Thyroid gland (tissue), 4 donors: ENCODE results near the gene AFAP1L2. TPM values are rescaled to one million over a fixed set of nuclear protein-coding genes. Genes with fewer than 3 reads are reported as not detected.

Experiments
- DNase-seq, 2 donors: peaks; one replicate each; pipeline ENCODE4 v3.0.0-alpha.2; 2019
- H3K27ac ChIP-seq, 3 donors: fragments of 200-600 bp; sonication (generic); 1 replicate in 2 of 3; 2 replicates in 1 of 3; pipeline ENCODE4 v1.5.1; 2016 to 2019; ENCODE audit warnings: mild to moderate bottlenecking in 1 of 3, moderate library complexity in 1 of 3
- H3K27me3 ChIP-seq: fragments of 200-600 bp; sonication (generic); one replicate; pipeline ENCODE4 v1.5.1; 2019
- H3K36me3 ChIP-seq, 2 donors: fragments of 200-600 bp; sonication (generic); one replicate each; pipeline ENCODE4 v1.5.1; 2016 to 2019
- H3K4me1 ChIP-seq, 2 donors: fragments of 200-600 bp; sonication (generic); one replicate each; pipeline ENCODE4 v1.5.1; 2017 to 2019
- H3K4me3 ChIP-seq, 3 donors: fragments of 200-600 bp; sonication (generic); replicated peaks in 1 of 3; 1 replicate in 2 of 3; 2 replicates in 1 of 3; pipeline ENCODE4 v1.5.1; 2016; ENCODE audit warnings: mild to moderate bottlenecking in 1 of 3
- H3K9me3 ChIP-seq: fragments of 200-600 bp; sonication (generic); one replicate; pipeline ENCODE4 v1.5.1; 2017
- POLR2A ChIP-seq, 2 donors: fragments of 450-650 bp; IDR thresholded peaks; one replicate each; pipeline ENCODE4 v1.6.1; 2017; ENCODE audit warnings: antibody characterized with exemption in 2 of 2, mild to moderate bottlenecking in 2 of 2, moderate library complexity in 1 of 2
- WGBS, 2 donors: methylation state at CpG; one replicate each; pipeline ENCODE4 v1.1.5; 2017; 5-methylcytosine and 5-hydroxymethylcytosine counted together
- intact Hi-C: fragments of 100-400 bp; cut with DNase I; formaldehyde crosslinking; loops from one replicate; pipeline ENCODE4 v1.15.1; 2023
- total RNA-seq, 4 donors: library from RNA; depleted of rRNA; stranded (reverse); fragments of >200 nt; gene quantifications; one replicate each; pipeline ENCODE4 v1.2.3, GENCODE V29; 2016
- TF ChIP-seq, protein P1 (sequence below), 6 experiments: fragments of 200-600 bp in 3 of 6; fragments of 450-650 bp in 3 of 6; sonication (generic) in 3 of 6; IDR thresholded peaks; one replicate each; pipeline ENCODE4 v1.5.1; 2016 to 2019; ENCODE audit warnings: antibody characterized with exemption in 6 of 6, mild to moderate bottlenecking in 2 of 6, inconsistent platforms in 1 of 6, moderate library complexity in 1 of 6

The AFAP1L2 gene
- total RNA-seq, 4 donors from 2014 or later, result 135 to 356 (median 299) TPM

DNA sequence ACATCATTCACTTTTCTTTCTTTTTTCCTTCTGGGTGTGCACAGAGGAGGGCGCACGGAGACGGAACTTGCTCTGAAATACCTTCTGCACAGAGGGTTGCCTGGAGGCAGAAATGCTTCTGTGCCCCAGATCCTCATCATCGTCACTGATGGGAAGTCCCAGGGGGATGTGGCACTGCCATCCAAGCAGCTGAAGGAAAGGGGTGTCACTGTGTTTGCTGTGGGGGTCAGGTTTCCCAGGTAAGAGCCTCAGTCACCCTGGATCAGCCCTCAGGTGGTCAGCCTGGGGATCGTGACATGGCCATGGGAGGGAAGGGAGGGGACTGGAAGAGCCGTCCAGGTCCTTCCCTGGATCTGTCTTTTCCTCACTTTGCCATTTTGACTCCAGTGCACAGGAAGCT lies 131.6 kb downstream of the AFAP1L2 start:
- 92 to 97% methylated on average over 6 of the region's 6 CpGs for WGBS, 2 donors
- no peaks in the 10 kb centered on the region for H3K27me3 ChIP-seq
- intact Hi-C loops, result no loop called here
- peaks cover 0 to 6% of the 10 kb centered on the region in 2 donors for H3K4me1 ChIP-seq
- TF ChIP-seq, protein P1, sequence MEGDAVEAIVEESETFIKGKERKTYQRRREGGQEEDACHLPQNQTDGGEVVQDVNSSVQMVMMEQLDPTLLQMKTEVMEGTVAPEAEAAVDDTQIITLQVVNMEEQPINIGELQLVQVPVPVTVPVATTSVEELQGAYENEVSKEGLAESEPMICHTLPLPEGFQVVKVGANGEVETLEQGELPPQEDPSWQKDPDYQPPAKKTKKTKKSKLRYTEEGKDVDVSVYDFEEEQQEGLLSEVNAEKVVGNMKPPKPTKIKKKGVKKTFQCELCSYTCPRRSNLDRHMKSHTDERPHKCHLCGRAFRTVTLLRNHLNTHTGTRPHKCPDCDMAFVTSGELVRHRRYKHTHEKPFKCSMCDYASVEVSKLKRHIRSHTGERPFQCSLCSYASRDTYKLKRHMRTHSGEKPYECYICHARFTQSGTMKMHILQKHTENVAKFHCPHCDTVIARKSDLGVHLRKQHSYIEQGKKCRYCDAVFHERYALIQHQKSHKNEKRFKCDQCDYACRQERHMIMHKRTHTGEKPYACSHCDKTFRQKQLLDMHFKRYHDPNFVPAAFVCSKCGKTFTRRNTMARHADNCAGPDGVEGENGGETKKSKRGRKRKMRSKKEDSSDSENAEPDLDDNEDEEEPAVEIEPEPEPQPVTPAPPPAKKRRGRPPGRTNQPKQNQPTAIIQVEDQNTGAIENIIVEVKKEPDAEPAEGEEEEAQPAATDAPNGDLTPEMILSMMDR (IDR thresholded peaks at IDR 0.05), result no peak
- TF ChIP-seq POLR2A (IDR thresholded peaks at IDR 0.05), result no peak
- H3K9me3 ChIP-seq, result no peaks in the 10 kb centered on the region
- H3K27ac ChIP-seq, result no peak overlapping the region
- no peaks in the 10 kb centered on the region for H3K36me3 ChIP-seq
- no peak overlapping the region for H3K4me3 ChIP-seq
- DNase-seq, result no peak

DNA sequence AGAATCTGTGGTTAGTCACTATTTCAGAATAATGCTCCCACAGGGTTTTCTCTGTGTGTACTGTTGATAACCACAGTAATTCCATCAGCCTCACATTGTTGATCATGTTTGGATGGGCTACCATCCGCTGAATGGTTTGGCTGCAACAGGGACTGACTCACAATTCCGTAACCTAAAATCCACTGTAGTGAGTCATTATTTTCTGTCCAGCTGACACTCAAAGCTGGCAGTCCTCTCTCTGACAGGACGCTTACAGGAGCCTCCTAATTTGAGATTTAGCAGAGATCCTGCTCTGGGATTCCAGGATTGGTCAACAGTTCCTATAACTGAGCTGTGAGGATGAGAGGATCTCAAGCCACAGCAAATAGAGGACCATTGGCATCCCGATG lies 132.5 kb downstream of the AFAP1L2 start:
- no peak for DNase-seq
- TF ChIP-seq POLR2A (IDR thresholded peaks at IDR 0.05), result no peak
- TF ChIP-seq, protein P1 (IDR thresholded peaks at IDR 0.05), result no peak
- intact Hi-C loops, result no loop called here
- H3K36me3 ChIP-seq, result no peaks in the 10 kb centered on the region
- WGBS, 2 donors, result 40 to 53% methylated on average over 4 of the region's 4 CpGs
- no peak overlapping the region for H3K27ac ChIP-seq
- H3K9me3 ChIP-seq, result no peaks in the 10 kb centered on the region
- no peak overlapping the region for H3K4me3 ChIP-seq
- H3K27me3 ChIP-seq, result no peaks in the 10 kb centered on the region
- H3K4me1 ChIP-seq, result peaks cover 2 to 6% of the 10 kb centered on the region in 2 donors

DNA sequence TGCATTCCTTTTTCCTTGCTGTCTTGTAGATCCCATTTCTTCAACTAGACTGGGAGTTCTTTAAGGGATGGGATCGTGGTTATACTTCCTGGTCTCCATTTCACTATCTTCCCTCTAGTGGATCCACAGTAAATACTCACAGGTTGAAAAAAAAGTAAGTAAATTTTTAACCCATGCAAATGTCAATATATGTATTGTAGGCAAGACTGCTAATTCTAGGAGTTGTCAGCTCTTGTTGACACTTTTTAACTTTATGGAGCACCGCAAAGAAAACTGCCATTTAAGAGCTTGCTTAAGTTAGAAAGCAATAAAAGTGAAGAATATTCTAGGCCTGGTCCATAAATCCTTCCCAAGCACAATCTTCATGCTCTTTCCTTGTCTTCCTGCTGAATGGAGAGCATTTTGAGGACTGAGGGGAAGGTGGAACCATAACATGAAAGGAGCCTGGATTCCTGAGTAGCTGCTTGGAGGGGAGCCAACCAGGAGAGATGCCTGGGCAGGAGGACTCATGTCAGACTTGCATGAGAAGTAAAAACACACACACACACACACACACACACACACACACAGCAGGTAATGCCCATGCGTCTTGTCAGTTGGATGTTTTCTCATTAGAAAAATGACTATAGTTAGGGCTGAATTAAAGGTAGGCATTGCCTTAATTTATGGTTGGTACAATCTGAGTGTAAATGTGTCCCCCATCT lies 133.1 kb downstream of the AFAP1L2 start:
- no peaks in the 10 kb centered on the region for H3K36me3 ChIP-seq
- H3K4me1 ChIP-seq, result peaks cover 8 to 10% of the 10 kb centered on the region in 2 donors
- peak overlapping the region in 1 of 3 donors; percentile 13 for H3K27ac ChIP-seq
- 69 to 72% methylated on average over 3 of the region's 3 CpGs for WGBS, 2 donors
- H3K27me3 ChIP-seq, result no peaks in the 10 kb centered on the region
- DNase-seq, result peak; percentile 87 to 91
- intact Hi-C loops, result no loop called here
- H3K9me3 ChIP-seq, result no peaks in the 10 kb centered on the region
- TF ChIP-seq, protein P1 (IDR thresholded peaks at IDR 0.05), result no peak
- TF ChIP-seq POLR2A (IDR thresholded peaks at IDR 0.05), result no peak
- H3K4me3 ChIP-seq, result no peak overlapping the region

DNA sequence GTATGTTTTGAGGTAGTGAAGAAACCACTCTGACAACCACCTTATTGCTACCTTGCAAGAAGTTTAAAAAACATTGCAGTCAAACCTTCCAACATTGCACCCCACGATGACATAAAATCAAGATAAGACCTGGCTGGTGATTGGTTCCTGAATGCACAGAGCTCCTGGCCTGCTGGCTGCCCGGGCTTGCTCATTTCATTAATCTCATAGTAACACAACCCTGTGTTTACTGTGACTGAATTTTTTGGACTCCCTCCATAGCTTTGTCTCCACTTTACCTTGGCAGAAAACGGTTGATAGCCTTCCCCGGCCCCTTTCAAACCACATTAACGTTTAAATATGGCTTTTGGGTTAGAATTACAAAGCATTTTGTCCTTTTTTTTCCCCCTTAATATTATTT lies 137.8 kb downstream of the AFAP1L2 start:
- WGBS, 2 donors, result 22 to 26% methylated on average over 5 of the region's 5 CpGs
- no peaks in the 10 kb centered on the region for H3K36me3 ChIP-seq
- peak; percentile 51 to 65 for DNase-seq
- no peaks in the 10 kb centered on the region for H3K9me3 ChIP-seq
- intact Hi-C loops, result no loop called here
- H3K4me1 ChIP-seq, result peaks cover 8 to 15% of the 10 kb centered on the region in 2 donors
- peak overlapping the region; percentile 15 to 59 (median 41) for H3K27ac ChIP-seq
- H3K4me3 ChIP-seq, result no peak overlapping the region
- TF ChIP-seq, protein P1 (IDR thresholded peaks at IDR 0.05), result no peak
- TF ChIP-seq POLR2A (IDR thresholded peaks at IDR 0.05), result no peak
- H3K27me3 ChIP-seq, result no peaks in the 10 kb centered on the region

DNA sequence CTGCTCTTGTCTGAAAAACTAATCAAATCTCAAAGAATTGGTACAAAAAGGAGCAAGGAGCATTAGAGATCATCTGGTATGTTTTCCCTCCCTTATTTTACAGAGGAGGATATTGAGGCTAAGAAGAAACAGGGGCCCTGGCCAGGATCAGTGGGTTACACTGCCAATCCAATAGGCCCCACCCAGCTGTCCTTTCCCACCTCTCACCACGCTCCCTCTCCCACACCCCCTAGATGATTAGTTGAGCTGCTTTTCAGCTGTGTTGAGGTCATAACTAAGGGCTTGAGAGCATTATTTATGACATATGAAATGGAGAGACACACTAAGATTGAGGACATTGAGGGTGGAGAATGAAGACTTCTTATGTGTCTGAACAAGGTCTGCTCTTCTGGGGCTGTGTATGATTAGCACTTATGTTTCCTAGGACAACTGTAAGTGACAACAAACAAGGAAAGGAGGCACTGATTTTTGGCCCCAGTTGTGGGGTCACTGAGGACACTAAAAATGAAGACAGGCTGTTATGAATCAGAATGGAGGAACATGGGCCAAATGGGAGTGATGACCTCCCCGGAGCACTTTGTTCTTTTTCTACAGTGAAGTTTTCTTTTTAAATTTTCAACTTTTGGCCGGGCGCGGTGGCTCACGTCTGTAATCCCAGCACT lies 138.8 kb downstream of the AFAP1L2 start:
- intact Hi-C loops, result no loop called here
- TF ChIP-seq POLR2A (IDR thresholded peaks at IDR 0.05), result no peak
- TF ChIP-seq, protein P1 (IDR thresholded peaks at IDR 0.05), result no peak
- no peaks in the 10 kb centered on the region for H3K9me3 ChIP-seq
- no peaks in the 10 kb centered on the region for H3K36me3 ChIP-seq
- 78 to 85% methylated on average over 6 of the region's 6 CpGs for WGBS, 2 donors
- no peaks in the 10 kb centered on the region for H3K27me3 ChIP-seq
- DNase-seq, result no peak
- H3K4me3 ChIP-seq, result no peak overlapping the region
- H3K4me1 ChIP-seq, result peaks cover 17 to 19% of the 10 kb centered on the region in 2 donors
- no peak overlapping the region for H3K27ac ChIP-seq
